Activated CD8-positive, alpha-beta memory T cell treated with anti-CD3 and anti-CD28 coated beads, Interleukin-2, amount 50 U/mL, for 24 hours (primary cell): ENCODE results near the gene VPS13D.

Source experiments
- DNase-seq: peaks from one replicate; pipeline ENCODE4 v3.0.0-alpha.2; 2020; ENCODE audit errors: extremely low read depth

The VPS13D gene

DNA sequence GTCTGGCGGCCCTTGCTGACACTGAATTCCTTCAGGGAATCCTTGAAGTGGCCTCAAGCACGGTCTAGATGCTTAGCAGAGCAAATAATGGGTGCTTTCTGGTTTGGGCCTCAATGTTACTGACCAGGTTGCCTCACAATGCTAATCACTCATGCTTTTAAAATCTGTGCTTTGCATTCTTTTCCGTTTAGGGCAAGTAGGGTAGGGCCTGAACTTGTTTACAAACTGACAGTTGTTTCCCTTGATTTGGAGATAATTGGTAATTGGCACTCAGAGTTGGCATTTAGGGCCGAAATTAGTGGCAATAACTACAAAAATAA, 1.4 kb downstream of the VPS13D start:
- DNase-seq: no peak

- DNase-seq: no peak
These were observed 2.4 kb downstream of the VPS13D start for GRCh38 chr1:12232221-12232620.

- no peak for DNase-seq
These were observed 14.2 kb downstream of the VPS13D start for GRCh38 chr1:12244078-12244477.

- DNase-seq: no peak
These were observed 14.8 kb downstream of the VPS13D start for GRCh38 chr1:12244585-12244984.

GRCh38 chr1:12245116-12245515, 15.3 kb downstream of the VPS13D start:
- no peak for DNase-seq

DNA sequence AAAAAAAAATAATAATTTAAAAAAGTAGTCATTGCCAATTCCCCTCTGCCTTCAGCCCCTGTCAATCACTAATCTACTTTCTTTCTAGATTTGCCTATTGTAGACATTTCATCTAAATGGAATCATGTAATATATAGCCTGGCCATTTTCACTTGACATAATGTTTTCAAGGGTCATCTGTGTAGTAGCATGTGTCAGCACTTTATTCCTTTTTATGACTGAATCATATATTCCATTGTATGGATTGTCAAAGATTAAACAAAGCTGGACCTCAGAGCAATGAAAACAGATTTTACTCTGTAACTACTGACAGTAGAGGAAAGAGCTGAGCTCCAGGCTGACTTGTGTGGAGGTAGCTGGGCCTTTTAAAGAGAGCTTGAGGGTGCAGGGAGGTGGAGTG, 15.9 kb downstream of the VPS13D start:
- no peak for DNase-seq

DNA sequence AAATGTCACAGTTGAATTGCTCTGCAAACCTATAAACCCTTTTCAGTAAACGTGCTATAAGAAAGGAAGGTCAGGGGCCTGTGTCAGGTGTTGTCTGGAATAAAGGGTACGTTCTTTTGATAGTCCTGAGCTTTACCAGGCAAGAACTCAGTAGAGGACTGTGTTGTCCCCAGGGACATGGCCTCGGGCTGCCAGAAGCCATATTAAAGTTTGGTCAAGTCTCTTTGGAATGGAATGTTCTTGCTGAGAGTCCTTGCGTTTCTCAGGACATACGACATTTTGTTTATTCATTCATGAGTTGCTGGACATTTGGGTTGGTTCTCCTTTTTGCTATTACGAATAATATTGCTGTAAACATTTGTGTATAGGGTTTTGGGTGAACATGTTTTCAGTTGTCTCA, 16.8 kb downstream of the VPS13D start:
- DNase-seq: no peak

DNA sequence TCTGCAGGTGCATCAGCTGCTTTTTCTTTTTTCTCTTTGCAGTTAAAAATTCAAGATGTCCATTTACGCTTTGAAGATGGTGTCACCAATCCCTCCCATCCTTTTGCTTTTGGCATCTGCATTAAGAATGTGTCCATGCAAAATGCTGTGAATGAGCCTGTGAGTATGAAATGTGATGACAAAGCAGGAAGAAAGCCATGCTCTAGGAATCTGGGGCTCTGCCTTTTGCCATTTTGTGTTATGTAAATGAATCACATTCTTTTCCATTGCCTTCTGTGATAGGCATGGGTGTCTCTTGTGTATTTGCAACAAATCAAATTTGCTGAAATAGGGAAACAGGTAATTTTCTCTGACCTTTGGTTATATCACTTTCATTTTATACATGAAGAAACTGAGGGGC, 19.4 kb downstream of the VPS13D start:
- no peak for DNase-seq

- DNase-seq: no peak
These were observed 19.9 kb downstream of the VPS13D start for GRCh38 chr1:12249748-12250147.

DNA sequence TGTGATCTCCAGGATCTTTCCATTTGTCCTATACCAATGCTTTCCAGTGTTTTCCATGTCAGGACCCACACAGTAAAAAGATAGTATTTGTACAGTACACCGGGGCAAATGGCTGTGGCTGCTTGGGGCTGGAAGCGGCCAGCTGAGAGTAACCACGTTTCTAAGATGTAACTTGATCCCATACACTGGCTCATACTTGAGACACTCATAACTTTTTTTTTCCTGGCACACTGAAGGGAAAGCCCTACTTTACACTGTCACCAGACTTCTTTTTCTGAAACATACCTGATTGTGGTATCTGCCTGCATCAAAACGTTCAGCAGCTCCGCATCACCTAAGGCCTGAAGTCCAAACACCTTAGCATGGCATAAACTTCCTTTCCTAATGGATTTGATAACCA, 21.6 kb downstream of the VPS13D start:
- DNase-seq: no peak

DNA sequence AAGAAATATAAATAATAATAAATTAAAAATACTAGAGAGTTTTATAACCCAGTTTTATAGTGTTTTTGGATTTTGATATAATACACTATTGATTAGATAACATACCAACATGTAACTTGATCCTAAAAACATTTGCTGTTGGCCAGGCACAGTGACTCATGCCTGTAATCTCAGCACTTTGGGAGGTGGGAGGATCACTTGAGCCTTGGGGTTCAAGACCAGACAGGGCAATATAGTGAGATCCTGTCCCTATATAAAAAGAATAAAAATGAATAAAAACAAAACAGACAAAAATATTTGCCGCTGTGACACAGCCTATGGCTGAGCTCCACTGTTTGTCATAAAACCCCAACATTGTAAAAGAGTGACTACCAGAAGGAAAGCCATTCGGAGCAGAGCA, 26.1 kb downstream of the VPS13D start:
- DNase-seq: no peak

- DNase-seq: no peak
These were observed 28.4 kb downstream of the VPS13D start for GRCh38 chr1:12258272-12258671.

DNA sequence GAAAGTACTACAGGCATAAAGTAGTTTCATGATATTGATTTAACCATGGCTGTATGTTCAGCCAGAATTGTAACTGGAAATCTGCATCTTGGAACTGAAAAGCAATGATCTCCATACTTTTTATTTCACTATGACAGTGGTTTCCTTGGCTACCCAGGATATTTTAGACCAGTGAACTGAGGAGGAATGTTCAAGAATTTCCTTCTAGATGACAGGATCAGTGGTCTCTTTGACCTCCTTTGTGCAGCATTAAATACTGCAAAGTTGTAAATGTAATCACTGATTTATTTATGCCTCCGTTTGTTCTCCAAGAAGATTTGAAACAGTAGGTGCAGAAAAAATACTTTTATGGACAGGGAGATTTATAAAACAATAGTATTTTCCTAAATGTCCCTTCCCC, 39.5 kb downstream of the VPS13D start:
- DNase-seq: no peak

DNA sequence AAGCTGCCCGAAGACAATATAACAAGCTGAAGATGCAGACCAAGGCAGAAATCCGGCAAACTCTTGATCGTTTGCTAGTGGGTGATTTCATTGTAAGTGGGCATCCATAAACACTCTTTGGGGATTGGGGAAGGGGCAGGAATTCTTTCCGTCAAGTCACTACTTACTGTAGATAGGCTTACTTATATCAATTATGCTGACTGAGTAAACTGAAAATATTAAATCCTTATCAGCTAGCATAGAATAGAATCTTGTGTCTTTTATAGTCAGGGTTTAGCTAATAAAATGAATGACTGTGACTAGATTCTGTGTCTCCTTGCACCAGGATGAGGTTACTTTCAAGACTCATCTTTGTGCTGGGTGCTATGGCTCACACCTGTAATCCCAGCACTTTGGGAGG, 41.2 kb downstream of the VPS13D start:
- no peak for DNase-seq

GRCh38 chr1:12272770-12273169, 42.9 kb downstream of the VPS13D start:
- DNase-seq: no peak

DNA sequence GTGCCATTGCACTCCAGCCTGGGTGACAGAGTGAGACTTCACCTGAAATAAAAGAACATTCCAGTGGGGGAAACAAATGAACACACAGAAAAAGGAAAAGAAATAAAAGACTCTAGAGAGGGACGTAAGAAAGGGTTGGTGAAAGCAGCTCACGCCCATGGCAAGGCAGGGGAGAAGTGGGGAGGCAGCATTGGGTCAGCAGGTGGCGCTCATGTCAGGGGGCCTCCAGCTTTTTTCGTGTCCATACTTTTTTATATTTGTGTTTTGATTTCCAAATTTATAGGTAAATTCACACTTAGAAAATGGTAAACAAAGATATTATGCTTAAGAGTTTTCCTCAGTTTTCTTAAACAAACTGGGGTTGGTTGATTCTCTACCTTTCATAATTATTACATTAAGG, 45.5 kb downstream of the VPS13D start:
- peak; percentile 0 for DNase-seq

DNA sequence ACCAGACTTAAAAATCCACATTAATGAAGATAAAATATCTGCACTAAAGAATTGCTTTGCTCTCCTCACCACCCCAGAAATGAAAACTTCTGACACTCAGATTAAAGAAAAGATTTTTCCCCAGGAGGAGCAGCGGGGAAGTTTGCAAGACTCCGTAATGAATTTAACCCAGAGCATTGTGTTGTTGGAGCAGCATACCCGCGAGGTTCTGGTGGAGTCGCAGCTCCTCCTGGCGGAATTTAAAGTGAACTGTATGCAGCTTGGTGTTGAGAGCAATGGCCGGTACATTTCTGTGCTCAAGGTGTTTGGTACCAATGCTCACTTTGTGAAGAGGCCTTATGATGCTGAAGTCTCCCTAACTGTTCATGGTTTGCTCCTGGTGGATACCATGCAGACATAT, 46.4 kb downstream of the VPS13D start:
- DNase-seq: no peak

- no peak for DNase-seq
These were observed 49.2 kb downstream of the VPS13D start for GRCh38 chr1:12279003-12279402.

DNA sequence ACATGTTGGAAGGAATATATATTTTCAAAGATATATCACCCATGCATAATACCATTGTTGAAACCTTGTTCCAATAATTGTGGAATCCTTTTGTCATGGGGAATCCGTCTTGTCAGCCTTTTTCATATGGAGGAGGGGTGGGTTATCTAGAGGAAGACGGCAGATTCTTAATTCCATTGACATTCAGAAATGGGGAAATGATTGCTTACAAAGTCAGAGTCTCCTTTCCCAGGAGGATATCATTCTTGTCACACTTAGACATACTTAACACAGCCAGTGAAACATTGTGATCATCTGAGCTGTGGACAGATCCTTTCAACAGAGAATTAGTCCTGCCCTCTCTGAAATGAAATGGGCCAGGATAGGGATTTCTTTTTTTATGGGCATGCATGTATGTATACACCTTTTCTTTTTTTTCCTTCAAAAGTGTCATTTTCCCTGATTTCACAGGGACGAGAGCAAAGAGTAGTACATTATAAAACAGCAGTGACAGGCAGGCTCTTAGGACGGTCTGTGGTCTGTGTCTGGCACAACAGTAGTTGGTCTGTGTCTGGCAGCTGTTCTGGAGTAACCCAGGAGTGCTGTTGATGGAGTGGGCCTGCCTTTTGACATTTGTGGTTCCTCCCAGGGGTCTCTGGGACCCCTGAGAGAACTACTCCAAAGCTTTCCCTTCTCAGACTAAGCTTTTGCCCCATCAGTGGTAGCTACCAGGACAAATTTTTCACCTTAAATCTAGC, 50.1 kb downstream of the VPS13D start:
- DNase-seq: no peak

DNA sequence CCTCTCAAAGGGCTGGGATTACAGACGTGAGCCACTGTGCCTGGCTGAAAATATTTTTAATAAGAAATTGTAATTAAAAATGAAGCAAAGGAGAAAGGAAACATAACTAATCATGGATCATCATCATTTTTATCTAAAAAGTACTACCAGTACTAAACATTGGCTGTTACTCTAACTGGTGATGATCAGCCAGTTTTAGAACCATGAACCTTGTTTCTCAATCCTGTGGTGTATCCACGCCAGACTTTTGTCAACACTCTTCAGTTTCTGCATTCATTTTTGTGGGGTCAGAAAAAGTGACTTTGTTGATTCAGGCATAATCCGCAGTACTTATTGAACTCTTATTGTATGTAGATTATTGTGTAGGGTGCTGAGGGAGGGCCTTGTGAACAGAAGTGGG, 52.3 kb downstream of the VPS13D start:
- DNase-seq: no peak

DNA sequence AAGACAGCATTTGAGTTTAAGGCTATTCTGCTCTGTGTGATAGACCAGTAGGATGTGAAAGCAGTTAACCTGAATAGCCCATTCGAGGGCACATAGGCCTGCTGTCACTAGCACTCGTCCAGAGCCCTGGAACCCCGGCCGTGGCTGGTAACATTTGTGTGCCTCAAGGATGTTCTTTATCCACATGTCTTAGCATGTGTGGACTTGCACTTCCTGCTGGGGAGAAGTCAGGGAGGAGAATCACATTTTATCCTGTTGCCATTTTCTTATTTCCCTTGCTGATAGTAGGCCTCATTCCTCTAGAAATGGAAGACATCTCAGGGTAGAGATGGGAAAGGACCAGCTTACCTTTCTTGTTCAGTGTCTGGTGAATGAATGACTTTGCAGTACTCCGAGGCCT, 54.7 kb downstream of the VPS13D start:
- DNase-seq: no peak

DNA sequence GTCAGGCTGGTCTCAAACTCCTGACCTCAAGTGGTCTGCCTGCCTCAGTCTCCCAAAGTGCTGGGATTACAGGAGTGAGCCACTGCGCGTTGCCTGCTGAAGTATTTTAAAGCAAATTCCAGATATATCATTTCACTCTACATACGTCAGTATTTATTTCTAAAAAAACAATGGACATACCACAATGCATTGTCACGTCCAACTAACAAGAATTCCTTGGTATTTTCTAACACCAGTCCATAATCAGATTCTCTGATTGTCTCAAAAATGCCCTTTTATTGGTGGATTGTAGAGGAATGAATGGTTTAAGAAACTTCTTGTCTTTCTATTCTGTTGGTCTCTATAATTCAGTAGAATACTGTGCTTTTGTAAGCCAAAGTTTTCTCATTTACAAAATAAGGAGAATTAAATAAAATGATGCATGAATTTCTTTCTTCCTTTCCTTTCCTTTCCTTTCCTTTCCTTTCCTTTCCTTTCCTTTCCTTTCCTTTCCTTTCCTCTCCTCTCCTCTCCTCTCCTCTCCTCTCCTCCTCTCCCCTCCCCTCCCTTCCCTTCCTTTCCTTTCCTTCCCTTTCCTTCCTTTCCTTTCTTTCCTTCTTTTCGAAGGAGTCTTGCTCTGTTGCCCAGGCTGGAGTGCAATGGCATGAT, 55.8 kb downstream of the VPS13D start:
- no peak for DNase-seq

- DNase-seq: no peak
These were observed 58.0 kb downstream of the VPS13D start for GRCh38 chr1:12287869-12288268.

DNA sequence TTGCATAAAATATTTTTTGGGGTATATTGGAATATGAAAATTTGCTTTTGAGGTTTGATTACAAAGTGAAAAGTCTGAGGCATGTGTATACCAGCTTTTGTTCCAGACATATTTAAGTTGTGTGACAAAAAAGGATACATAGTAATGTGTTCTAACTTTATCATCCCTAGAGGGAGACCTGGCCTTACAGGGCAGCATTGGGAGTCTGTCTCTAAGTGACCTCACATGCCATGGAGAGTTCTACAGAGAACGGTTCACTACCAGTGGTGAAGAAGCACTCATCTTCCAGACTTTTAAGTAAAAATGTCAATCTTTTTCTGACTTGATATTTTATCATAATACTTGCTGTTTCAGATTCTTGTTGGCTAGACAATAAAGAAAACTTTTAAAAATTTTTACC, 61.0 kb downstream of the VPS13D start:
- DNase-seq: no peak
